AG04449 (cell line): Measurements from ENCODE around the gene HNRNPLL.

Experiments used
- CTCF ChIA-PET: fragments of 350-600 bp; formaldehyde crosslinking; extraction: SDS; loops from one replicate; lab custom pipeline; 2021; ENCODE audit warnings: antibody characterized with exemption; lab: Yijun Ruan, JAX
- POLR2A ChIA-PET: fragments of 400-600, 350-600 bp; formaldehyde crosslinking; extraction: SDS; loops from one replicate; lab custom pipeline; 2020; ENCODE audit warnings: antibody characterized with exemption, inconsistent platforms; lab: Yijun Ruan, JAX
- DNase-seq: peaks from one replicate; pipeline ENCODE4 v3.0.0-alpha.2; 2010; ENCODE audit warnings: low read depth, low spot score
- H3K4me3 ChIP-seq: 2 replicates; pipeline ENCODE4 v1.5.1; 2011; ENCODE audit warnings: low read depth, mild to moderate bottlenecking, control low read depth, low read length
- TF ChIP-seq, protein P1 (sequence below): IDR thresholded peaks from one replicate; pipeline ENCODE4 v1.5.1; 2011; ENCODE audit warnings: mild to moderate bottlenecking, moderate library complexity, low read length, control low read depth, inconsistent platforms; ENCODE audit not compliant: insufficient read depth; ENCODE audit errors: missing control alignments

The HNRNPLL gene

DNA sequence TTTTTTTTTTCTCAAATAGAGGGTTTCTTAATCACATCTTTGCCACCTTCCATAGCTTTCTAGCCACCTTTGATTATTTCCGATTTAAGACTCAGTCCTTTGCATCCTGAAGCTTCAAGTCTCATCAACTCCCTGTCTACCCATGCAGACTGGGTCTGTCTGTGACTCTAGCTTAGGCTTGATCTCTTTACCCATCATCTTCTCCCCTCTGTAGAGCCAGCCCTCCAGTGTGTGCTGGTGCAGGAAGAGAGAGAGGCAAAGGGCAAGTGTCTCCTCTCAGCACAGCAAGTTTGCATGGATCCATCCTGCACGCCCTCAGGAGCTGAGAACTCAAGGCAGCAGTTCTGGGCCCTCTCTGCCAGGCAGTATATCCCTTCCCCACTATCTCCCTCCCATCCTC lies 70.4 kb downstream of the HNRNPLL start:
- TF ChIP-seq, protein P1, sequence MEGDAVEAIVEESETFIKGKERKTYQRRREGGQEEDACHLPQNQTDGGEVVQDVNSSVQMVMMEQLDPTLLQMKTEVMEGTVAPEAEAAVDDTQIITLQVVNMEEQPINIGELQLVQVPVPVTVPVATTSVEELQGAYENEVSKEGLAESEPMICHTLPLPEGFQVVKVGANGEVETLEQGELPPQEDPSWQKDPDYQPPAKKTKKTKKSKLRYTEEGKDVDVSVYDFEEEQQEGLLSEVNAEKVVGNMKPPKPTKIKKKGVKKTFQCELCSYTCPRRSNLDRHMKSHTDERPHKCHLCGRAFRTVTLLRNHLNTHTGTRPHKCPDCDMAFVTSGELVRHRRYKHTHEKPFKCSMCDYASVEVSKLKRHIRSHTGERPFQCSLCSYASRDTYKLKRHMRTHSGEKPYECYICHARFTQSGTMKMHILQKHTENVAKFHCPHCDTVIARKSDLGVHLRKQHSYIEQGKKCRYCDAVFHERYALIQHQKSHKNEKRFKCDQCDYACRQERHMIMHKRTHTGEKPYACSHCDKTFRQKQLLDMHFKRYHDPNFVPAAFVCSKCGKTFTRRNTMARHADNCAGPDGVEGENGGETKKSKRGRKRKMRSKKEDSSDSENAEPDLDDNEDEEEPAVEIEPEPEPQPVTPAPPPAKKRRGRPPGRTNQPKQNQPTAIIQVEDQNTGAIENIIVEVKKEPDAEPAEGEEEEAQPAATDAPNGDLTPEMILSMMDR = no peak

DNA sequence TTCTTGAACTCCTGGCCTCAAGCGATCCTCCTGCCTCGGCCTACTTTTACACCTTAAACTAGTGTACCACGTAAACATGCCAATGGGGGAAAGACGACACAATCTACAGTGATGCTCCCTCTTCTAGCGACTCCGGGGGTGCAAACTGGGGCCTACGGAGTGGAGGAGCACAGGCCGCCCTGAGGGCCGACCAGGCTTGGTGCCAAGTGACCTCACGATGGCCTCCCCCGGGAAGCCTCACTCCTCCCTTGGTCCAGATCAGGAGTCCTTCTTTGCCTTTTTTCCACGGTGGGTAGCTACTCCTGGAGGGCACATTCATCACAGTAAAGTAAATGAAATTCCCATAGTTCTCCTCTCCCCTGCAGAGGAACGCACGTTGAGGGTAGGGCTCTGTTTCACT lies 73.5 kb downstream of the HNRNPLL start:
- H3K4me3 ChIP-seq = no peak overlapping the region
- TF ChIP-seq, protein P1 = no peak
- ChIA-PET CTCF (interaction anchor here (0.9 to 1.8 kb wide), 5 partner anchors 9 to 205 kb away, joined by 3 to 5 read pairs (median 4); no protein-coding TSS in a partner anchor), POLR2A (no interaction called here)
- no peak for DNase-seq

More for the DNA sequence above, 70.4 kb downstream of the HNRNPLL start:
- POLR2A ChIA-PET = no interaction called here
- H3K4me3 ChIP-seq = no peak overlapping the region
- CTCF ChIA-PET = interaction anchor here (0.8 to 5.6 kb wide), 5 partner anchors 8 to 219 kb away, joined by 3 to 108 read pairs (median 4); no protein-coding TSS in a partner anchor
- DNase-seq = no peak

- TF ChIP-seq, protein P1 = no peak
- ChIA-PET CTCF (interaction anchor here (0.6 to 1.8 kb wide), 6 partner anchors 9 to 534 kb away, joined by 3 to 5 read pairs (median 4); no protein-coding TSS in a partner anchor), POLR2A (interaction anchor here (1.2 kb wide), 1 partner anchor 222 kb away, joined by 6 read pairs; the partner anchor contains the start of gene SRSF7)
- DNase-seq = no peak
- peak overlapping the region; percentile 46; the same call in 1 of the 2 replicates for H3K4me3 ChIP-seq
These were observed 74.2 kb downstream of the HNRNPLL start for GRCh38 chr2:38528534-38528933.

- POLR2A ChIA-PET = interaction anchor here (1.2 kb wide), 1 partner anchor 223 kb away, joined by 6 read pairs; the partner anchor contains the start of gene SRSF7
These were observed 74.7 kb downstream of the HNRNPLL start for GRCh38 chr2:38528008-38528442.

GRCh38 chr2:38527338-38528007 lies 75.3 kb downstream of the HNRNPLL start:
- ChIA-PET CTCF (interaction anchor here (1.0 kb wide), 1 partner anchor 9 kb away, joined by 6 read pairs; no protein-coding TSS in a partner anchor), POLR2A (interaction anchor here (1.2 kb wide), 1 partner anchor 223 kb away, joined by 6 read pairs; the partner anchor contains the start of gene SRSF7)
- no peak for DNase-seq
- H3K4me3 ChIP-seq = peak overlapping the region; percentile 46
- TF ChIP-seq, protein P1 = no peak

More at GRCh38 chr2:38528008-38528442, 74.7 kb downstream of the HNRNPLL start:
- H3K4me3 ChIP-seq = peak overlapping the region; percentile 46
- TF ChIP-seq, protein P1 = no peak
- DNase-seq = no peak
- CTCF ChIA-PET = interaction anchor here (0.9 to 1.8 kb wide), 3 partner anchors 10 to 152 kb away, joined by 3 to 5 read pairs (median 3); no protein-coding TSS in a partner anchor

DNA sequence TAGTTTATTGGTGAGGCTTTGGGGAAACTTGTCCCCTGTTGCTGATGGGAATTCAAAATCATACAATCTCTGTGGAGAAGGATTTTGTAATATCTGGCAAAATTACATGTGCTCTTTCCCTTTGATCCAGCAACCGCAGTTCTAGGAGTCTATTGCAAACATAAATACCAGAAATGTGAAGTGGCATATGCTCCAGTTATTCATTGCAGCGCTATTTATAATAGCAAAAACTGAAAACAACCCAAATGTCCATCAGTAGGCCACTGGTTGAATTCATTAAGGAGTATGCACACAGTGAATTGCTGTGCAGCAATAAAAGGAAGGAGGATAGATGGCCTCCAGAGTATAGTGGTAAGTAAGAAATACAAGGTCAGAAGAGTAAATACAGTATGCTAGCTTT lies 76.5 kb downstream of the HNRNPLL start:
- TF ChIP-seq, protein P1 = no peak
- POLR2A ChIA-PET = no interaction called here
- no peak for DNase-seq
- CTCF ChIA-PET = interaction anchor here (2.8 kb wide), 1 partner anchor 10 kb away, joined by 9 read pairs; no protein-coding TSS in a partner anchor
- no peak overlapping the region for H3K4me3 ChIP-seq
